Esophagus squamous epithelium (tissue), 4 donors: Measurements from ENCODE around the gene PRXL2C.

Experiments
- CTCF ChIP-seq, 6 experiments: fragments of 450-650 bp in 4 of 6; fragments of 200-600 bp in 2 of 6; sonication (generic) in 2 of 6; IDR thresholded peaks; one replicate each; pipeline ENCODE4 v1.5.1; 2016 to 2019; ENCODE audit warnings: antibody characterized with exemption in 6 of 6, mild to moderate bottlenecking in 4 of 6, moderate library complexity in 4 of 6
- POLR2A ChIP-seq, 4 donors: fragments of 450-650 bp; IDR thresholded peaks; one replicate each; pipeline ENCODE4 v1.6.1; 2017; ENCODE audit warnings: antibody characterized with exemption in 4 of 4, mild to moderate bottlenecking in 4 of 4, moderate library complexity in 3 of 4

- no peak for TF ChIP-seq CTCF (IDR thresholded peaks at IDR 0.05)
- TF ChIP-seq POLR2A (IDR thresholded peaks at IDR 0.05): no peak
Measured at GRCh38 chr9:96646081-96646991, 8.8 kb downstream of the PRXL2C start.
